NCI-H446 treated with DMSO at 0.1 percent for 48 hours (cell line): ENCODE data around the gene UQCRHL.
"Not testable (repeated sequence)": the region's sequence is repeated elsewhere in the genome, so short reads cannot be mapped to it uniquely, and the experiment has no call there.

Source experiments
- DNase-seq: peaks from one replicate; lab custom pipeline; 2025; lab: John Stamatoyannopoulos, UW

Gene UQCRHL

DNA sequence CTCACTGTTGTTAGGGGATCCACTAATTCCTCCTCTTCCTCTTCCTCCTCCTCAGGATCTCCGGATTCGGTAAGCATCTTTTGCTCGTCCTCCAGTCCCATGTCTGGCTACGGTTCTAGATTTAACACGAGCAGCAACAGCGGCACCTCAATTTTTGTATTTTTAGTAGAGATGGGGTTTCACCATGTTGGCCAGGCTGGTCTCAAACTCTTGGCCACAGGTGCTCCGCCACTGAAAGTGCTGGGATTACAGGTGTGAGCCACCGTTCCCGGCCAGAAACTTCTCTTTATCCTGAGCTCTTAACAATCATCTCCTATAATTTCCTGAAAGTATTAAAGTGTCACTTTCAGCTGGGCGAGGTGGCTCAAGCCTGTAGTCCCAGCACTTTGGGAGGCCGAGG lies at the start of gene UQCRHL:
UQCRHL (minus strand) TSS at position 101 of the 400 bp plus-strand sequence; CDS start at position 101, 0 bp downstream.
- not testable (repeated sequence) for DNase-seq

DNA sequence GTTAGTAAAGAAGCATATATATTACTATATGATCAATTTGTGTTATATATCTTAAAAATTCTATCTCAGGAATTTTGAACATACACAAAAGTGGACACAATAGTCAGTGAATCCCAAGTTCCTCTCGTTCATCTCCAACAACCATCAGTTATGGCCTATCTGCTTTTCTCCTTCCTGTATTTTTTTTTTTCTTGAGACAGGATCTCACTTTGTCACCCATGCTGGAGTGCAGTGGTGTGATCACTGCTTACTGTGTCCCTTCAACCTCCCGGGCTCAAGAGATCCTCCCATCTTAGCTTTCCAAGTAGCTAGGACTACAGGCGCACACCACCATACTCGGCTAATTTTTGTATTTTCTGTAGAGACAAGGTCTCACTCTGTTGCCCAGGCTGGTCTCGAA lies 49.4 kb upstream of the UQCRHL start:
- DNase-seq = no peak

DNA sequence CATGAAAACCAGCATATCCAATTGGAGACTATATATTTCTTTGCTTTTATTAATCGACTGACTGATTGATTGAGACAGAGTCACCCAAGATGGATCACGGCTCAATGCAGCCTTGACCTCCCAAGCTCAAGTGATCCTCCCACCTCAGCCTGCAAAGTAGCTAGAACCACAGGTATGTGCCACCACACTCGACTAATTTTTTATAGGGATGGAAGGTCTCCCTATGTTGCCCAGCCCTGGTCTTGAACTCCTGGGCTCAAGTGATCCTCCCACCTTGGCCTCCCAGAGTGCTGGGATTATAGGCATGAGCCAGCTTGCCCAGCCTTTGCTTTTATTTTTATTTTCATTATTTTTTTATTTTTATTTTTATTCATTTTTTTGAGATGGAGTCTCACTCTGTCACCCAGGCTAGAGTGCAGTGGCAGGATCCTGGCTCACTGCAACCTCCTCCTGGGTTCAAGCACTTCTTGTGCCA lies 45.4 kb upstream of the UQCRHL start:
- no peak for DNase-seq

DNA sequence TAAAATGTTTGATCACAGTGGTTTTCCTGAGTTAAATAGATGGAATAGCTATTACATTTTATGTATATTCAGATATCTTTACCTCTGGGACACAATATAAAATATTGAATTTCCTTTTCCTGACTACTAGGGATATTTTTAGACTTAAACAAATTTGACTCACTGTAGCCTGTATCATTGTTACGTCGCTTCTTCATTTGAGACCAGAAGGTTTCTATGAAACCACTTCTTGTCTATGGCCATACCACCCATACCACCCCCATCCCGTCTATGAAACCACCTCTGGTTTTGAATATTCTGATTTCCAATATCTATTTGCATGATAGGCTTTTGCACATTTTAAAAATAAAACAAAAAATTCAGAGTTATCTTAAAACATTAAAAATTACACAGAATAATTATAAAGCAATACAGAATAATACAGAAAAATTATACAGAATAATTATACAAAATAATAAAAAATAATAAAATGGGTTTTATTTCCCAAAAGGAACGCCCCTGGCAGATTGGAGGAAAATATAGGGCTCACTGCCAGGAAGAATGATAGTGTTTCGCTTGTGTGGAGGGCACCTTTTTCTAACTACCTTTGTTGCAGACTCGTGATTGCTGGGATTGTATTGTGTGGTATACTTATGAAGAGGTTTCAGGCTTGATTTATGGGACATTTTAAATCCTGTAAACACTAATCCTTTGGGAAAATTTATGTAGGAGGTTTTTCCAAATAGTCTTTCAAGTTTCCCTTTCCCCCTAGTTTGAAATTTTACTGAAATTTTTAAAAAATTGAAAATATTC lies 44.8 kb upstream of the UQCRHL start:
- DNase-seq = no peak

- no peak for DNase-seq
Observed at GRCh38 chr1:15851210-15852035, 44.0 kb upstream of the UQCRHL start.

DNA sequence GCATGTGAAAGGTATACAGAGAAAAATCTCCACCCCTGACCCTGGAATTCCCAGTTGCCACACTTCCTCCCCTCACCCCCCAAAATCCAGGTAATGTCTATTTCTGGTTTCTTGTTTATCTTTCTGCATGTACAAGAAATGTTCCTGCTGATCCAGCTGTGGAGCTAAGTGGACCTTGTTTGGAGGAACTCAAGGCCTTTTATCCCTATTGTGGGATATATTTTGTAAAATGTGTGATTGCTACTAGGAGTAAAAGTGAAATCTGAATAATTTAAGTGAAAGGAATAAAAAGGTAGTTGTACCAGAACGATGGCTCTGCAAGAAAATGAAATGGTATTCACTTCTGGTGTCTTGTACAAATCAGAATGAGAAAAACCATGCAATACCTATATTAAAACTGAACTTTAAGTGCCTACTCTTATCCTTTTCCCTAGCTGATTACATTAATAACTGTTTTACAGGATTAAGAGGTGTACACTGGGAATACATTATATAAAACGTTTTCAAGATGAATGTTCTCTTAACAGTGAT lies 43.1 kb upstream of the UQCRHL start:
- DNase-seq = no peak

DNA sequence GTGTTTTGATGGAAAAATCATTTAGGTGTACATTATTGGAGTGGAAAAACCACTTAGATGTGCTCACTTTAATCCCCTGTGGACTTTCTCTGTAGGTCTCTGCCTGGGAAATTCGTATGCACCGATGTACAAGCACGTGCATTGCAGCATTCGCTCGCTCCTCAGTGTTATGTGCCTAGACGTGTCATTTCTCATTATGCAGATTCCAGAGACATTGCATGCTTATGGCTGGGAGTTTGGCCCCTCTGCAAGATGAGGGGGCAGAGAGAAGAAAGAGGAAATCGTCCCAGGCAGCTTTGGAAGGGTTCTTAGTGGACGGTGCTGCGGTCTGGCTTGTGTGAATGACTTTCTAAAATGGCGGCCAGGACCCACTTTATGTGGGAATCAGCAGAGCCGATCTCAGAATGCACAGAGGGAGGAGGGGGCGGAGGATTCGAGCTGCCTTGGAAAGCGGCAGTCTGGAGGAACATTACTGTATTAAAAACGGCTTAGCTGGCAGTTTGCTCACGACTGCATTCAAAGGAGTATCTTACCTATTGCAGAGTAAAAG lies 42.4 kb upstream of the UQCRHL start:
- DNase-seq = peak; percentile 81

GRCh38 chr1:15848929-15849774 lies 41.7 kb upstream of the UQCRHL start:
- DNase-seq = peak; percentile 84

DNA sequence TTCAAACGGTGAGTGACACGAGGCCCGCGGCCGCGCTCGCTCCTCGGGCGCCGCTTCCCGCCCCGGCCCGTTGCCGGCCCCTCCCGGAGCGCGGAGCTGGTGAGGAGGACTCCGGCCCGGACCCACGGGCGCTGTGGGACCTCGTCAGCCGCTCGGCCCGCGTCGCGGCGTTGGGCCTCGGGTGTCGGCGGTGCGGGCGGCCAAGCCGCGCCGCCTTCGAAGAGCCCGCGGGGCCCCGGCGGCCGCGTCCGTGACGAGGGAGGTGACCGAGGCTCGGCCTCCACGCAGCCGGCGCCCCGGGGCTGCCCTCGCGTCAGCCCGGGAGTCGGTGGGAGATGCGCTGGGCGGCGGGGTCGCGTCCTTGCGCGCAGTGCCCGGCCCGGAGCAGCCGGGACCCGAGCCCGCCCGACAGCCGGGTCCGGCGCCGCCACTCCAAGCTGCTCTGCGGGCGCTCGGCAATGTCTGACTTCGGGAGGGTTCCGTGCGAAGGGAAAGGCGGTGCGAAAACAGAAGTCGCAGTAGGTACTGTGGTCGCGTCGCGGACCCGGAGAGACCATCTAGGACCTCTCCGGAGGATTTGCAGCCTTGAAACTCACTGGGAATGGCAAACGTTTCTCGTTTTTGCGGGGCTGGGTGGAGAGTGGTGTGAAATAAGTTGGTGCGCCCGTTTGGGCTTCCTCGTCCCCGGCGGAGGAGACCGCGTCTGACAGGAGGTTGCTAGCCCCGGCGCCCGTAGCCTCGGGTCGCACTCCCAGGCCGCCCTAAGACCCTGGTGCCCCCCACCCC lies 40.9 kb upstream of the UQCRHL start:
- no peak for DNase-seq

DNA sequence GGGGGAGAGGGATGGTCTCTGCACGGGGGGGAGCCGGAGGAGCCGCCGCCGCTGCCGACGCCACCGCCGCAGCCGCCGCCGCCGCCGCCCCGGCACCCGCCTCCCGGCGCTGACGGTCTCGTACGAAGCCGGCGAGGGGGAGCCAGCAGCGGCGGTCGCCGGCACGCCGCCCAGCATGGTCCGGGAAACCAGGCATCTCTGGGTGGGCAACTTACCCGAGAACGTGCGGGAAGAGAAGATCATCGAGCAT lies 40.4 kb upstream of the UQCRHL start:
- no peak for DNase-seq

DNA sequence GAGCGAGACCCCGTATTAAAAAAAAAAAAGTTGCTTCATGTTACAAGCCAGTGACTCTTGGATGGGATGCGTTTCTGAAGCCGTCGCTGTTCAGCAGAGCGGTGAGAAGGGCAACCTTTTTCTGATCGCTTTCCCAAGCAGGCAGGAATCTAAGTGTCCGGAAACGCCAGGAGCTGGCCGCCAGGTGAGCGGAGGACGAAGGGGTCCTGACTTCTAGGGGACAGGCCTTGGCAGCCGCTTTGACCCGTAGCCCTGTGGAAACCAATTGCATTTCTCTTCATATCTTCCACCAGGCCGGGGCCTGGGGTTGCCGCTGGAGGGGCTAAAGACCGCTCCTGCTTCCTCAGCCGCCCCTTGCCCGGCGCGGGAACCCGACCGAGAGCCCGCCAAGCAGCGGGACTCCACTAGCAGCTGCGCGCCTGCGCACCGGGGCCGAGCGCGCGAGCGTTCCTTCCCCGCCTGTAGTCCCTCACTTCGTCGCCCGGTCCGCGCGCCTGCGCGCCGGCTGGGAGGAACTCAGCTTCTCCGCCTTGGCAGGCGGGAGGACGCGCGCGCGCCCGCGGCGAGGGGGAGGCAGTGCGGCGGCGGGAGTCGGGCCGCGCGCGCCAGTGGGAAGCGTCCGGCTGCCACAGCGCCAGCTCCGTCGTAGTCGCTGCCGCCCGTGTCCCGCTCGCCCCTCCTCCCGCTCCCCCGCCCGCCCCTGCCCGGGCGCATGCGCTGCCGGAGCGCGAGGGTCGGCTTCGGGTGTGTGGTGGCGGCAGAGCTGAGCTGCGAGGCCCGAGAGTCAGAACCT lies 39.8 kb upstream of the UQCRHL start, which contains the start of gene SPEN:
SPEN (plus strand) TSS at position 608 of the 793 bp plus-strand sequence. CDS start 361 bp downstream, outside the sequence.
- DNase-seq = peak; percentile 96

GRCh38 chr1:15846056-15846455 lies 38.6 kb upstream of the UQCRHL start:
- DNase-seq = not testable (repeated sequence)

DNA sequence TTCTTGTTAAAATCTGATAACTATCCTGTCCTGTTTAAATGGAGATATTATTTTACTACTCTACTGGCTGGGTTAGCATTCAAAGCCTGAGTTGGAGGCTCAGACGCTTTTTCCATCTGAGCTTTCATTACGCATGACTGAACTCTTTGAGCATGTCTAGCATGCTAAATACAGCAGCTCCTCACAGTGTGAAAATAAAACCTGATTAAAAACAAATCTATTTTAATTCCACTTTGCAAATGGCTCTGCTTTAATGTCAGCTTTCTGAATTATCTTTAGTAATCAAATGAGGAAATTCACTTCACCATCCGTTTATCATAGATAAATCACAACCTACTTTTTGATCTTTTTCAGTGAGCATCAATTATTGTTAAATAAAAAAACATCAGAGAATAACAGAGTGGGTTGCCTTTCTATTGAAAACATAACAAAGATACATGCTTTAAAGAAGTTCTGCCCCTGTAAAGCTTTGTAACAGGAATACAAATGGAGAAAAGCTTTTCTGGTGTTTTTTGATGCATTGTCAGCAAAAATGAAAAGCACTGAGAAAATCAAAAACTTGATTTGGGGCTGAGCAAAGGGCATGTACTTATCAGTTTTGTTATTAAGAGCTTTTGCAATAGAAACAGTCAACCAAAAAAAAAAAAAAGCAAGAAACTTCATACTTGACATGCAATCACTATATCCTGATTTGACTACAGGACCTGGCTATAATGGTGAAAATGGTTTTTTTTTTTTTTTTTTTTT lies 36.5 kb upstream of the UQCRHL start:
- DNase-seq = peak; percentile 33

GRCh38 chr1:15838721-15839120 lies 31.3 kb upstream of the UQCRHL start:
- no peak for DNase-seq

DNA sequence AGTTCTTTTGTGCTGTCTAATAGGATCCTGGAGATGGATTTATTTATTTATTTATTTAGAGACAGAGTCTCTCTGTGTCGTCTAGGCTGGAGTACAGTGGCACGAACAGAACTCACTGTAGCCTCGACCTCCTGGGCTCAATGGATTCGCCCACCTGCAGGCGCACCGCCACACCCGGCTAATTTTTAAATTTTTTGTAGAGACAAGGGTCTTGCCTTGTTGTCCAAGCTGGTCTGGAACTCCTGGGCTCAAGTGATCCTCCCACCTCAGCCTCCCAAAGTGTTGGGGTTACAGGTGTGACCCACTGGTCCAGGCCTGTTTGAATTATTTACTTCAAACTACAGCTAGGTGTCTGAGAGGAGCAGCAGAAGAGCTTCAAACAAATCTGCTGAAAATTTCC lies 30.5 kb upstream of the UQCRHL start:
- DNase-seq = no peak

GRCh38 chr1:15836772-15837669 lies 29.6 kb upstream of the UQCRHL start:
- DNase-seq = no peak

- not testable (repeated sequence) for DNase-seq
Observed at GRCh38 chr1:15836511-15836771, 29.0 kb upstream of the UQCRHL start.

DNA sequence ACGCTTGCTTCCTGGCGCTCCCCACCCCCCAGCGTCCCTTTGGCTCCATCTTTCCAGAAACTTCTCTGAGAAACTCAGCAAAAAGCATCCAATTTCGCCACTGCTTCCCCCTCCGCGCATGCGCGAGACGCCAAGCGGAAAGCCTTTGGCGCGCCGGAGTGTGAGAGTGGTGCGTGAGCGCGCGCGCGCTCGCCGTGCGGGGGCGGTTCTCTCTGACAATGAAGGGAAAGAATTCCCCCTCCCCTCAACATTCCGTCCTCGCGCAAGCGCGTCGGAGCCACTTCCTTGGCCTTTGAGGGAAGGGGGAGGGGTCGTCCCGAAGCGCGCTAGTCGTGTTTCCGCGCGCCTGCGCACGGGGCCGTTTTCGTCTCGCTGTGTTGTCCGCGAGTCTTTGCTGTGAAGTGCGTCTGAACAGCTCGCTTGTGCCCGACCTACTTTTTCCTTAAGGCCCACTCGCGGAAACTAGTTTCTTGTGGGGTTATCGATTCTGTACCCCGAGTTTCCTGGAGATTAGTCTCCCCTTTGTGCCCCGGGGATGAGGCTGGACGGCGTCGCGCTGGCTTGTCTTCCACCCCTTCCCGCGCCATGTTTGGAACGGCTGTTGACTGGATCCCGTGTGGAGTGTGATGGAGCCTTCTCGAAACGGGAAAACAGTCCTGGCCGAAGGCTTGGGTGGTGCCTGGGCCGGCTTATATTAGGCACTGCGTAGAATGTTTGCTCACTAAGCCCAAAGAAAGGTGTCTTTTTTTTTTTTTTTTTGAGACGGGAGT lies 28.5 kb upstream of the UQCRHL start:
- peak; percentile 99 for DNase-seq
